Measurements from ENCODE around the gene ATP2C2.

DNA sequence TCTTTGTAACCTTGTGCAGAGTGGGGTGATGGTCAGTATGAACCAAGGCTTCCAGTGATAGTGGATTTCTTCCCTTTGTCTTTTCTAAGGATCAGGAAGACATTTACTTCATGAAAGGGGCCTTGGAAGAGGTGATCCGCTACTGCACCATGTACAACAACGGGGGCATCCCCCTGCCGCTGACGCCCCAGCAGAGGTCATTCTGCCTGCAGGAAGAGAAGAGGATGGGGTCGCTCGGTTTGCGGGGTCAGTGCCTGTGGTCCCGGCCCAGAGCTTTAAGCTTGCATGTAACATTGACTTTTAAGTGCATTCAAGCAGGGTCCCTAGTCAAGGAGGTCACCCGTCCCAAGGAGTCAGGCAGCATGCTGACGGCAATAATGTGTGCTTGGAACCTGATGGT, 80.1 kb downstream of the ATP2C2 start:
- TF ChIP-seq, protein P1, sequence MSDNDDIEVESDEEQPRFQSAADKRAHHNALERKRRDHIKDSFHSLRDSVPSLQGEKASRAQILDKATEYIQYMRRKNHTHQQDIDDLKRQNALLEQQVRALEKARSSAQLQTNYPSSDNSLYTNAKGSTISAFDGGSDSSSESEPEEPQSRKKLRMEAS (CRISPR knock-in tag; IDR thresholded peaks at IDR 0.05): no peak
- TF ChIP-seq NFATC3 (IDR thresholded peaks at IDR 0.05): no peak
- no peak for TF ChIP-seq POLR2AphosphoS2 (IDR thresholded peaks at IDR 0.05; ENCODE audit: low read length)
- no peak for TF ChIP-seq JUNB (CRISPR knock-in tag; conservative IDR thresholded peaks at IDR 0.05)
- TF ChIP-seq PHF8 (IDR thresholded peaks at IDR 0.05; ENCODE audit: borderline replicate concordance, low read length): no peak
- TF ChIP-seq, protein P2, sequence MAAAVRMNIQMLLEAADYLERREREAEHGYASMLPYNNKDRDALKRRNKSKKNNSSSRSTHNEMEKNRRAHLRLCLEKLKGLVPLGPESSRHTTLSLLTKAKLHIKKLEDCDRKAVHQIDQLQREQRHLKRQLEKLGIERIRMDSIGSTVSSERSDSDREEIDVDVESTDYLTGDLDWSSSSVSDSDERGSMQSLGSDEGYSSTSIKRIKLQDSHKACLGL (CRISPR knock-in tag; IDR thresholded peaks at IDR 0.05; ENCODE audit: borderline replicate concordance, poor library complexity, severe bottlenecking): no peak
- no peak for TF ChIP-seq NR3C1 (CRISPR knock-in tag; IDR thresholded peaks at IDR 0.05)
- no peak for TF ChIP-seq ZNF12 (CRISPR knock-in tag; IDR thresholded peaks at IDR 0.05)
- no peak for TF ChIP-seq CREB1 (IDR thresholded peaks at IDR 0.05)
- no peak for TF ChIP-seq CREB1 (CRISPR knock-in tag; IDR thresholded peaks at IDR 0.05)
- no peak for TF ChIP-seq GABPA (tag; conservative IDR thresholded peaks at IDR 0.05; ENCODE audit: low read depth)
- TF ChIP-seq CEBPB (tag; IDR thresholded peaks at IDR 0.05): no peak
- TF ChIP-seq ZNF699 (CRISPR knock-in tag; IDR thresholded peaks at IDR 0.05; ENCODE audit: insufficient replicate concordance): no peak
- no peak for TF ChIP-seq RAD21 (CRISPR knock-in tag; conservative IDR thresholded peaks at IDR 0.05 in 1 of 2, IDR thresholded peaks at IDR 0.05 in 1 of 2)

Measured in K562 (cell line).